T1000 (cell line): ENCODE data around the gene IL24.
"Not testable (repeated sequence)": the region's sequence is repeated elsewhere in the genome, so short reads cannot be mapped to it uniquely, and the experiment has no call there.

Experiments used
- DNase-seq: peaks from one replicate; lab custom pipeline; 2025; ENCODE audit warnings: mixed read lengths; lab: John Stamatoyannopoulos, UW

Gene IL24

GRCh38 chr1:206904423-206905142 lies 7.3 kb downstream of the IL24 start:
- no peak for DNase-seq

- DNase-seq: peak; percentile 74
Observed at GRCh38 chr1:206905295-206906164, 8.3 kb downstream of the IL24 start.

GRCh38 chr1:206907304-206907991 lies 10.2 kb downstream of the IL24 start:
- DNase-seq: no peak

GRCh38 chr1:206908038-206908437 lies 10.8 kb downstream of the IL24 start:
- DNase-seq: no peak

GRCh38 chr1:206909161-206909882 lies 12.1 kb downstream of the IL24 start:
- DNase-seq: no peak

- no peak for DNase-seq
Observed at GRCh38 chr1:206909883-206910318, 12.7 kb downstream of the IL24 start.

GRCh38 chr1:206911064-206911663 lies 13.9 kb downstream of the IL24 start:
- DNase-seq: no peak

- peak; percentile 66 for DNase-seq
Observed at GRCh38 chr1:206912445-206913095, 15.3 kb downstream of the IL24 start.

- no peak for DNase-seq
Observed at GRCh38 chr1:206913766-206914537, 16.7 kb downstream of the IL24 start.

GRCh38 chr1:206915030-206915735 lies 17.9 kb downstream of the IL24 start:
- DNase-seq: no peak

GRCh38 chr1:206916000-206916709 lies 18.9 kb downstream of the IL24 start:
- no peak for DNase-seq

GRCh38 chr1:206918076-206918475 lies 20.8 kb downstream of the IL24 start:
- DNase-seq: no peak

GRCh38 chr1:206921772-206922265 lies 24.6 kb downstream of the IL24 start, which contains the start of gene FCMR:
TSS of gene FCMR (minus strand) at chr1:206921941. CDS start at chr1:206921854, 87 bp downstream.
- DNase-seq: no peak

- no peak for DNase-seq
Observed at GRCh38 chr1:206922524-206922923, 25.3 kb downstream of the IL24 start.

GRCh38 chr1:206923009-206923960 lies 26.0 kb downstream of the IL24 start:
- DNase-seq: no peak

GRCh38 chr1:206923961-206924557 lies 26.8 kb downstream of the IL24 start:
- DNase-seq: not testable (repeated sequence)

GRCh38 chr1:206924592-206925105 lies 27.4 kb downstream of the IL24 start:
- DNase-seq: no peak
